Measurements from ENCODE around the gene RASA3. TPM values are rescaled to one million over a fixed set of nuclear protein-coding genes. Genes with fewer than 3 reads are reported as not detected.

The RASA3 gene
- total and polyA plus RNA-seq, 9 of the 15 experiments (the other 6 are each of a cell fraction or from before 2014, with no cell fraction given) = 0.72 to 25.3 (median 14.4) TPM

GRCh38 chr13:114106991-114107685 is 25.3 kb downstream of the RASA3 start:
- Histone ChIP-seq H3K4me1 (replicated peaks in 1 of 2; ENCODE audit: control insufficient read depth in 2 of 2, insufficient read depth in 2 of 2, low read length in 2 of 2) (peaks cover 0 to 33% of the 10 kb centered on the region in 2 experiments; a peak in 2 of 5 replicates), H3K79me2 (ENCODE audit: control insufficient read depth, insufficient read depth, low read length) (peaks cover 55% of the 10 kb centered on the region), H3K36me3 (ENCODE audit: control insufficient read depth, insufficient read depth, low read length) (no peaks in the 10 kb centered on the region), H3K9me3 (replicated peaks; ENCODE audit: control insufficient read depth, insufficient read depth, low read depth, low read length) (no peaks in the 10 kb centered on the region), H3K9me1 (ENCODE audit: control insufficient read depth, insufficient read depth, low read length) (no peaks in the 10 kb centered on the region), H3K9ac (ENCODE audit: insufficient read depth in 1 of 2, low read depth in 2 of 2, low read length in 2 of 2) (no peak overlapping the region), H3K4me2 (ENCODE audit: insufficient read depth, low read length) (no peak overlapping the region), H3K27ac (ENCODE audit: extremely low read depth, low read depth, low read length) (no peak overlapping the region), H3K4me3 (no peak overlapping the region), H3K27me3 (ENCODE audit: control insufficient read depth in 2 of 2, insufficient read depth in 2 of 2, low read length in 2 of 2) (no peaks in the 10 kb centered on the region), H4K20me1 (replicated peaks; ENCODE audit: control insufficient read depth, insufficient read depth, low read length) (no peaks in the 10 kb centered on the region), H2AFZ (ENCODE audit: low read depth, low read length) (no peak overlapping the region)
- no peak for FAIRE-seq
- intact Hi-C loops (cut with micrococcal nuclease) (no loop called here), in situ Hi-C loops (cut with MboI) (no loop called here)
- no peak for ATAC-seq
- no peak for DNase-seq (ENCODE audit: extremely low read depth in 1 of 4, low spot score in 3 of 4)
- ChIA-PET CTCF (ENCODE audit: low intra/inter-chr PET ratio) (no interaction called here), POLR2A (no interaction called here)
- 96% methylated on average over 13 of the region's 27 CpGs for WGBS (ENCODE audit: insufficient coverage, low coverage, missing lambda C conversion rate)
- TF ChIP-seq MYNN (IDR thresholded peaks at IDR 0.05) (no peak), MYNN (CRISPR knock-in tag; IDR thresholded peaks at IDR 0.05) (no peak), RAD21 (CRISPR knock-in tag; conservative IDR thresholded peaks at IDR 0.05 in 1 of 2, IDR thresholded peaks at IDR 0.05 in 1 of 2) (no peak), GTF2E2 (tag; IDR thresholded peaks at IDR 0.05) (no peak), TBL1XR1 (IDR thresholded peaks at IDR 0.05; ENCODE audit: low read length in 2 of 2) (no peak), GTF2F1 (IDR thresholded peaks at IDR 0.05; ENCODE audit: low read depth, low read length) (no peak), FOXP4 (CRISPR knock-in tag; IDR thresholded peaks at IDR 0.05; ENCODE audit: borderline replicate concordance) (no peak), RBM14 (IDR thresholded peaks at IDR 0.05; ENCODE audit: borderline replicate concordance, insufficient read depth, low read depth, low read length) (no peak)
- BruUV-seq (replicated peaks) = no TSS peak

Measured in K562 (cell line).